GM19463 (cell line): ENCODE results near the gene C1orf174.
"Not testable (repeated sequence)": the region's sequence is repeated elsewhere in the genome, so short reads cannot be mapped to it uniquely, and the experiment has no call there.

Source experiments
- ATAC-seq: cut with Tn5 transposase; IDR thresholded peaks from one replicate; pipeline ENCODE4 v1.9.1; 2021; ENCODE audit warnings: mild to moderate bottlenecking, moderate library complexity; ENCODE audit not compliant: unreplicated experiment

Gene C1orf174

DNA sequence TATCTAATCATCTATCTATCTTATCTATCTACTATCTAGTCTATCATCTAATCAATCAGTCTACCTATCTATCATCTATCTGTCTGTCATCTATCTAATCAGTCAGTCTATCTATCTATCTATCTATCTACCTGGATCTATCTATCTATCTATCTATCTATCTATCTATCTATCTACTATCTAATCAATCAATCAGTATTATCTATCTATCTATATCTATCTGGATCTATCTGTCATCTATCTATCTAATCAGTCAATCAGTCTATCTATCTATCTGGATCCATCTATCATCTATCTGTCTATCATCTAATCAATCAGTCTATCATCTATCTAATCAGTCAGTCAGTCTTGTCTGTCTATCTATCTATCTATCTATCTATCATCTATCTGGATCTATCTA lies 26.9 kb upstream of the C1orf174 start:
- ATAC-seq = no peak

DNA sequence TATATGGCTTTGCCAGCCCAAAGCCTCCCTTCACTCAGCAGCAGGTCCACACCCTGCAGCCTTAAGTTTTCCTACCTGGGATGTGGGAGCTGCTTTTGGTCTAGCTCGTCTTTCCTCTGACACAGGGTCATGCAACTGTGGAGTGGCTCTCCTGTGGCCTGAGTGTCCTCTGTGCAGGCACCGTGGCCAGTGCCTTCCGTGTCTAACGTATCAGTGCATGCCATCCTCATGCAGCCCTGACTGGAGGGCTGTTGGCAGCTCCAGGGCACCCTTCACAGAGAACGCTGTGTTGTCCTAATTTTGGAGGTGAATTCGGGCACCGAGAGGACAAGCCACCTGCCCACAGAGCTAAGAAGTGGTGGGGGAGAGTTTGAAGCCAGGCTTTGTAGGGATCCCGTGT lies 25.7 kb upstream of the C1orf174 start:
- no peak for ATAC-seq

DNA sequence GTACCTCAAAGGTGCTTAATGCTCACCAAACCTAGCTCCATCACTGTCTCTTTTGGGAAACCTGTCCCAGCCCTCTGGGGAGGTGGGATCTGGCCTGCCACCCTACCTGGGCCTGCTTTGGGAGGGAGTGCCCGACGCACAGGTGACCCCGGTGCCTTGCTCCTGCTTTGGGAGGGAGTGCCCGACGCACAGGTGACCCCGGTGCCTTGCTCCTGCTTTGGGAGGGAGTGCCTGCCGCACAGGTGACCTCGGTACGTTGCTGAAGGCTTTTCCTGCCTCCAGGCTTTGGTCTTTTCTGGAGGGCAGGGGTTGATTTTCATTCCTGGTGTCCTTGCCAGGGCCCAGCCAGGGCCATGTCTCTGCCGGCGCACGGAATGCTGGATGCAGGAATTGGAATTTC lies 25.2 kb upstream of the C1orf174 start:
- ATAC-seq = no peak

DNA sequence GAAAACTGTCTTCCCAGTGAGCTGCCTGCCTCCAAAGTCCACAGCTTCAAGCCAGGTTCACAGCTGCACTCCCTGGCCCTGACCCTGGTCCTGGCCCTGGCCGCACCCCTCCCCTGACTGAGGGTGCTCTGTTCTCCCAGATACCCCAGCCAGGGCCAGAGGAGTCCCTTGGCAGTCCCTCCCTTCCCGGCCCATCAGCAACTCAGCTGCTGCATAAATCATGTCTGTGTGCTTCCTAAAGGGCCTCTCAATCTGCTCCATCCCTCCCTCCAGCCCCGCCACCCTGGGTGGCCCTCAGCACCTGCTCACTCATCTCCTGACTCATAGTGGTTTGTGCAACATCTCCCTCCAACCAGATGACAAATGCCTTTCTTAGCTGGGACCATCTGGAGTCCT lies 24.8 kb upstream of the C1orf174 start:
- ATAC-seq = no peak

DNA sequence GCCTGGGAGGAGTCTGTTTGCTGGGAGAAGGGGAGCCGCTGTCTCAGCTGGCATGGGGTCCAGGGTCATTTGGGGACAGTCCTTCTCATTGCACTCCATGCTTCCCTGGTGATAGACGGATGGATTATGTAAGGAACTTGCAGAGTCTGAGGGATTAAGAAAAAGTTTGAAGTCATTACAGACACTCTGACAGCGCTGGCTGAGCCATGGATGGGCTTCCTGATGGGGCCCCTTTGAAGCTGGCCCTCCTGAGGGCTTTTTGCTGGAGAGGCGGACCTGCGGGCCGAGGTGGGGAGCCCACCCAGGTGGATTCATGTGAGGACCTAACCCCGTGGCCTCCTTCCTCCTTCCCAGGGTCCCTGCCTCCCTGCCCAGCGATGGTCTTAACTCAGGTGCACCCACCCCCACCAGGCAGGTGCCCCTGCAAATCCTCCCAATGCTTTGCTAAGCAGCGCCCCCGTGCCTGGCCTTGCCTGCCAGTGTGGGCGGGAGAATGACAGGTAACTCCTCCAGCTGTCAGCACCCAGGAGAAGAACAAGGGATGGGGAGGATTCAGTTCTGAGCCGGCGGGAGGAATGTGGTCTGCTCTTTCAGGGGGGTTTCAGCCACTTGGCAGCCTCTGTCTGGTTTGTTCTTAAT lies 24.2 kb upstream of the C1orf174 start:
- no peak for ATAC-seq

DNA sequence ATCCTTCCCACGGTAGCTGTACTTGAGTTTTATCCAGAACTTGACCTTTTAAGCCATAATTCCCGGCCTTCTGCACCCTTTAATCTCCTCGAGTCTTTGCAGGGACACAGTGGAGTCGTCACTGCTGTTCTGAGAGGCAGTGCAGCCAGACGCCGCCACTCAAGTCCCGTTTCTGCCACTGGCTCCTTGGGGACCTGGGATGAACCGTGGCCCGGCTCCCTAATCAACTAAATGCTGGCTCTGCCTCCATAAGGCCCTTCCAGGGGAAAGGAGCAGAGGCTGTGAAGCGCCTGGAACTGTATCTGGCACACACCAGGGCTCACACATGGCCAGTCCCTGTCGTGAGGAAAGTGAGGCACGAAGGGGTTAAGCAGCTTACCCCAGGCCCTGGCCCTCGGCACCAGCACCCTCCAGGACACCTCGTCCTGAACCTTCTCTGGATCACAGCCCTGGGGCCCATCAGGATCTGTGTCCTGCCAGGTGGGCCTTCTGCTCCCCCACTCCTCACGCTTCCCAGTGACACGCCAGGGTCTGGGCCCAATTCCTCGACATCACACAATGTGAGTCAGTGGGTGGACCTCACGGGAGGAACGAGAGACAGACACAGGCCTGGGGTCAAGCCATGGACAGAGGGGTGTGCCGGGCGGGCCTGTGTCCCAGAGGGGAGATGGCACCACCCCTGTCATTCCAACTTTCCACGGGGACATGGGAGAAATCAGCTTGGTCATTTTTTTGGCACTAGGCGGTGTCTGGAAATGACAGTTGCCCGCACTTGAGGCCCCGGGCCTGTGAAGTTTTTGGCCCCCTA lies 23.5 kb upstream of the C1orf174 start:
- no peak for ATAC-seq

DNA sequence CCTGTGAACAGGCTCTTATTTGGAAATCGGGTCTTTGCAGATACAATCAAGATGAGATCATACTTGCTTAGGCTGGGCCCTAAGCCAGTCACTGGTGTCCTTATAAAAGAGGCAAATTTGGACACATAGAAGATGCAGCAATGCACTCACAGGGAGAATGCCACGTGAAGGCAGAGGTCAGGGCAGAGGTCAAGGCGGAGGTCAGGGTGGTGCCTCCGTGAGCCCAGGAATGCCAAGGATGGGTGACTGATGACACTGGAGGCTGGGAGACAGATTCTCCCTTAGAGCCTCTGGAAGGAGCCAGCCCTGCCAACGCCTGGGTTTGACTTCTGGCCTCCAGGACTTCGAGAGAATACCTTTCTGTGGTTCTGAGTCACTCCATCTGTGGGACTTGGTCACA lies 22.8 kb upstream of the C1orf174 start:
- ATAC-seq = no peak

DNA sequence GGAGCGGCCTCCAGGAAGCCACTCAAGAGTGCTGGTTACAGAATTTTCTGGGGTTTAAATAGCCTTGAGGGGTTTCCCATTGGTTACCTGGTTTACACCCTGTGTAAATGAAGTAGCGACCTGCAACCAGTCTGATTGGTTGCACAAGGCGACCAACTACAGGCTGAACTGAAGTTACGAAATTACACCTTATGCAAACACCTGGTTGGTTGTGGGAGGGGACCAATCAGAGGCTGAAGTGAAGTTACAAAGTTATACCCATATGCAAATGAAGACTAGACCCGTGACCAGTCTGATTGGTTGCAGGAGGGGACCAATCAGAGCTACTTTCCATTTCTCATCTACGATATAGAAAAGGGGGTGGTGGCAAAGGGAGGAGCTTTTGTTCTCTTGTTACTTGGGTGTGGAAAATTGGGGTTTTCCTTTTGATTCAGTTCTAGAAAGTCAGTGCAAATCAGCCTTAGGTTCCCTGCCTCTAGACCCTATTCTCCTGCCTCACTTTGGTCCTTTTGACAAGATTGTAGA lies 22.2 kb upstream of the C1orf174 start:
- no peak for ATAC-seq

DNA sequence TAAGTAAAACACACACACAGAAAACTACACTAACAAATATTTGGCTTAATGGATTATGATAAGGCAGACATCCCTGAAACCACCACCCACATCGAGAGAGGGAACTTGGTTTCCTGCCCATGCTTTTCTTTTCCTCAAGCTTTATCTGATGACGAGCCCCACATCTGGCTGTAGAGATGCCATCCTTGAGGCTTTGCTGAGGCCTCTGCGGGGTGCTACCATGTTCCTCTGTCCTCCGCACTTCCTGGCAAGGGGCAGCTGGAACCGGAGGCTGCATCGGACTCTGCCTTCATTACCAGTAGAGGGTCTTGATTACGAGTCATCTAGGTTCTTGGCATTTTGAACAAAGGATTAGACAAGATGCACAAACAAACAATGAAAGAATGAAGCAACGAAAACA lies 21.7 kb upstream of the C1orf174 start:
- no peak for ATAC-seq

DNA sequence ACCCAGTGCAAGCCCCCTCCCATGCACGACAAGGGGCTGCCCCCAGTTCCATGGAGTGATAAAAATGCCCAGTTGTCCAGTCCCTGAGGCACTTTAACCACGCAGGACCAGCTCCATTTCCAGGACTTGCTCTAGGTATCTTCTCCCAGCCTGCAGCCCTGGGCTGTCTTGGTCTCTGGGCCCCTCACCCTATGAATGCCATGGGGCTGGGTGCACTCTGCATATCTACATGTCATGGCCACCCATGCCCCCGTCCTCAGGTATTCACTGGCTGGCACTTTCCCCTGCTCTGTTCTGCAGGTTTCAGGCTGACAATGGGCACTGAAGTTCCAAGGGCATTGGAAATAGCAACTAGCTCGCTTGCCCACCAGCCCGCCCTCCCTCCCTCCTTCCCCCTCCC lies 19.6 kb upstream of the C1orf174 start:
- ATAC-seq = no peak

DNA sequence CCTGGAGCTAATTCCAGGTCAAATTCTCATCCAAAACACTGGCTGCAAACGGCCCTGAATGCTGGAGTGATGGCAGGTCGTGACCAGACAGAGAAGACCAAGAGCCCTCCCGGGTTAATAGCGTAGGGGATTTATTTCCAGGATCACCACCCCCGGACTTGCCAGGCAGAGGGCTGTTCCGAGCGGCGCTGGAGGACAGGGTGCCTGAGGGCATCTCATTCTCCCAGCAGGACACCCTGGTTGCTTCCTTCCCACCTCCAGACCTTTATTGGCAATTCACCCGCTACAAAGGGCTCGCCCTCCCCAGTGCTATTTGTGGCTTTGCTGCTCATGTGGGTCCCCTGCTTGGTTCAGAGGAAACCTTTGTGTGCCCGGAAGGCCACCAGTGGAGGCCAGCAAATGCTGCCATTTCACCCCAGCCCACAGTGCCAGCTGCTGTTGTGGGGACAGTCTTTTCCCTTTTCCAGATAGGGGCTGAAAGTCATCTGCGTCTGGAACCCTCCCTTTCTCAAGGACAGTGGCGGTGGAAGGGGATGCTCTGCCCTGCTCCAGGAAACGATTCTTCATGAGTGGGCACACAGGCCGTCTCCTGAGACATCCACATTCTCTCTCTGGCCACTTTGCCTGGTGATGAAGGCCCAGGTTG lies 19.0 kb upstream of the C1orf174 start:
- no peak for ATAC-seq

DNA sequence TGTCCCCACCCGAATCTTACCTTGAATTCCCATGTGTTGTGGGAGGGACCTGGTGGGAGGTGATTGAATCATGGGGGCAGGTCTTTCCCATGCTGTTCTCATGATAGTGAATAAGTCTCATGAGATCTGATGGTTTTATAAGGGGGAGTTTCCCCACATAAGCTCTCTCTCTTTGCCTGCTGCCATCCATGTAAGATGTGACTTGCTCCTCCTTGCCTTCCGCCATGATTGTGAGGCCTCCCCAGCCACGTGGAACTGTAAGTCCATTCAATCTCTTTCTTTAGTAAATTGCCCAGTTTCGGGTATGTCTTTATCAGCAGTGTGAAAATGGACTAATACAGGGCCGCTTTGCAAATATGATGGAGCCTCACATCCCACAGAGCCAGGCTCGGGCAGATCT lies 18.3 kb upstream of the C1orf174 start:
- ATAC-seq = not testable (repeated sequence)

DNA sequence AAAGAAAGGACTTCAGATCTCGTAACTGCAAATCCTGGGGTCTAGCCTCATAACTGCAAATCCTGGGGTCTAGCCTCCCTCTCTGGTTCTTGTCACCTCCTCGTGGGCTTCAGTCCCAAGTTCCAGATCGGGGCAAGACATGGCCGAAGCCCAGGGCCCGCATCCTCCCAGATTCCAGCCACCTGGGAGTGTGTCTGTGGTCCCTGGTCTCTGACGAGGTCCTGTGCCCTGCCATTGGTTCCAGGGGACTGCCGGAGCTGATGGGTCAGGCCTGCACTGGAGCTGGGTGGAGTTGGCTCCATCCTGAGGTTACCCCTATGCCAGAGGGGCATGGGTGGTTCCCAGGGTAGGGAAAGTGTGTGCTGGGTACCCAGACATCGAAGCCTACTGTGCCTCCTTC lies 17.7 kb upstream of the C1orf174 start:
- ATAC-seq = no peak

DNA sequence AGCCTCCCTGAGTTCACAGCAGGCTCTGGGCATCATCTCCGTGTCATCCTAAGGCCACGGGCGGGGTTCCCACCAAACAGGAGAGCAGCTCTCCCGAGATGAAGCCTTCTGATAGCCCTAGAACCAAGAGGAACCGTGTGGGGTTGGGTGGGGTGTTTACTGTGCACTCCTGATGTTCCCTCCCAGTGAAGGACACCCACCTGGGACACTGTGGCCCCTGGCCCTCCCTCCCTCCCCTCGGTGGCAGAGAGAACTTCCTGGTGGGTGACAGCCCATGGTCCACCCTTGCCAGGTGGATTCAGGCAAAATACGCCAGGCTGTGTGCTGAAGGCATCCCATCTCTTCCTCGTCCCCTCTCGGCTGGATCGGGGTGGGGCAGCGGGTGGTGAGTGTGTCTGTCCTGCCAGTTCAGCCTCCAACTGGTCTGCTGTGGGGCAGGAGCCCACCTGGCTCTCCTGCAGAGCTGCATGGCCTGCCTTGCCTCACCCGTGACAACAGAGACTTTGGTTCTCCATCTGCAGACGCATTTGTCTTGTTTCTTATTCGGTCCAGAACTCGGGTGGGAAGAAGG lies 15.6 kb upstream of the C1orf174 start:
- no peak for ATAC-seq

DNA sequence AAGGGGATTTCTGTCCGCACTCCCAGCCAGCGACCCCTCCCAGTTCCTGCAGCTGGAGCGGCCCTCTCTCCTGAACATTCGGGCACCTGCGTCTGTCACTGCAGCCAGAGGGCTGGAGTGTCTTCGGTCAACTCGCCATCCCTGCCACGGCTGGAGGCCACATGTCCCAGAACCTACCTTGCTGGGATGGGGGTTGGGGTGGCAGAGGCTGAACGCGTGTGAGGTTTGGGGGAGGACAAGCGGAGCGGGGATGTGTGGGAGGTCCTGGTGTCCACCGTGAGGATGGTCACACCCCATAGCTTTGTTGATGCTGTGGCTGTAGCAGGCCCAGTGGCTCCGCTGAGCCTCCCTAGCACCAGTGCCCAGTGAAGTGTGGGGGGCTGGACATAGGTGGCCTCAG lies 14.8 kb upstream of the C1orf174 start:
- ATAC-seq = no peak

DNA sequence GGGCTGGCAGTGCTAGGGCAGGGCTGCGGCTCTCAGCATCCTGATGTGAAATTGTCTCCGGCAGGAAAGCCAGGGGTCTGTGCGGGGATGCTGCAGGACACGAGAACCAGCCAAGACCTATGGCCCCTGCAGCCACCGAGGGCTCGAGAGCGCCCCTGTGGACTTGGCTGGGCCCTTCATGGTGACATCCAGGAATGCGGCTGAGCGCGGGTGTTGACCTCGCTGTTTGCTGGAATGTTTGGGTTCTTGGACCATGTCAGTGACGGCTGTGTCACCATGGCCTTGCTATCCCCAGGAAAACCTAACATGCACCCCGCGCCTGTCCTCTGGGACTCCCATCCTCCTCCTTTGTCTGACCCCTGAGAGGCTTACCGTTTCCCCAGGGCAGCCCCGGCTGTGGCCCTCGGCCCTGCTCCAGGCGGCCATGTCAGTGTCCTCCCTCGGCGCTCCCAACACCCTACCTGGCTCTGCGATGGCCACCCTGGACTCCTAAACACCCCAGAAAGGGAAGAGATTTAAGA lies 14.3 kb upstream of the C1orf174 start:
- ATAC-seq = no peak

DNA sequence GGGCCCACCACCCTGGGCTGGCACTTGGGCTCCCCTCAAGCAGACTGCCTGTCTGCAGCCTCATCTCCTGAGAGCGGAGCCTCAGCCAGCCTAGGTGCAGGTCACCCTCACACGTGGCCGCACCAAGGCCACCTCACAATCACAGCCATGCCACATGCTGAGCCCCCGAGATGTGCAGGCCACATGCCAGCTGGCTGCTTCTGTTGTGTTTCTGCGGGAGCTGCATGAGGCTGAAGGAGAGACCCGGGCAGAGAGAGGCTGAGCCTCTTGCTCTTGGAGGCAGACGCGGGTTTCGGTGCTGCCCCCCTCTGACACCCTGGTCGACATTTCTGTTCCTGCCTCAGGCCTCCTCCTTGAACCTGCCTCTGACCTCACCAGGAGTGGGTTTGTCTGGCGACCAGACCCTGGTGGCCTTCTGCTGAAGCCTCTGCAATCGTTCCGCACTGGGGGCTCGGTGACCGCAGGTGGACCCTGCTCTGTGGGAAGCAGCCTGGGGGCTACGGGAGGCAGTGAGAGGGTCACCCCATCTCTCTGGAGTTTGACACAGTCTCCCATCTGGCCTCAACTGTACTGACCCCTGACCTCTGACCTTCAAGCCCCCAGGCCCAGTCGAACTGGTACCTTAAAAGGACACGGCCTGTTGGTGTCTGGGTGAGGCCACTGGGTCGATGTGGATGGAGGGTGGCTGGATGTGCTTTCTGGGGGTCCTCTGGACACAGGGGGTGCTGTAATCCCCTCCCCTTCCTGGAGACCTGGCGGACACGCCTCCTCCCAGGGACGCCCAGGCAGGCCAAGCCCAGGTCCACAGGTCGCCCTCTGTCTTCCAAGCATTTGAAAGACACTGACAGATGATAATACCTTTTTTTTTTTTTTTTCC lies 13.0 kb upstream of the C1orf174 start:
- no peak for ATAC-seq

DNA sequence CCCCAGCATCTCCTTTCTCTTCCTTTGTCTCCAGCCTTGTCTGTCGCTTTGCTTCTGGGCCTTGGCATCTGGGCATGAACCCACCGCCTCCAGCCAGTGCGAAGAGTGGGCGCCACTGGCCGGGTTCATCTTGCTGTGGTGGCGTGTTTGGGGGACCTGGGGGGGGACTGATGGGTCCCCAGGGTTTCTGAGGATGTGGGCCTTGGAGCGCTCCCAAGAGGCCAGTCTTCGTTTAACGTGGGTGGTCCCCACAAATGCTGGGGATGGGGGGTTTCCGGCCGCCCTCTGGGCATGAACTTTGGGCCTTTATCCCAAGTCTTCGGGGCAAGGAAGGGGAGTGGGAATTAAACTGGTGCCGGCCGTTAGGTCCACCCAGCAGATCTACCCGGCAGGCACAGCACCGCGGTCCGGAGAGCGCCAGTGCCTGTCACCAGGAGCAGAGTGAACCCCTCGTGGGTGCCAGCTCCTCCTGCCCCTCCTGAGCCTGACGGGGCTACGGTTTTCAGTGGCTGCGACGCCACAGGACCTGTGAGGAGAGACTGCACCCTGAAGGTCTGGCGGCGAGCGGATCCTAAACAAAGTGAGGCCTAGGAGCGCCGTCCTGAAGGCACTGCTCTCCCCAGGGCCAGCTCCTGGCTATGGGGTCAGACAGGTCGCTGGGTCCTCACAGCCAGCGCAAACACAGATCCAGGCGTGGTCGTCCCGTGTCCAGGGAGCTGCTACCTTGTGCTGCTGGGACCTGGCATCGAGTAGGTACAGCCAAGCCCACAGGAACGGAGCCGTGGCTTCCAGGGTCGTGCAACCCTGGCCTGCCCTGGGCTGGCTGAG lies 12.1 kb upstream of the C1orf174 start:
- no peak for ATAC-seq
